ENCODE measurements around the gene CUEDC1. TPM values are rescaled to one million over a fixed set of nuclear protein-coding genes. Genes with fewer than 3 reads are reported as not detected.

Gene CUEDC1
- total and polyA plus RNA-seq, 2 of the 13 experiments (the other 11 are each of a cell fraction or from before 2014, with no cell fraction given), result 7.4 to 12.9 TPM

- TF ChIP-seq ZHX2 (IDR thresholded peaks at IDR 0.05; ENCODE audit: low read depth) (no peak), ZHX2 (CRISPR knock-in tag; IDR thresholded peaks at IDR 0.05; ENCODE audit: borderline replicate concordance) (no peak), CBX5 (CRISPR knock-in tag; IDR thresholded peaks at IDR 0.05; ENCODE audit: borderline replicate concordance) (no peak), ATRX (CRISPR knock-in tag; IDR thresholded peaks at IDR 0.05; ENCODE audit: borderline replicate concordance) (no peak), MTA1 (CRISPR knock-in tag; IDR thresholded peaks at IDR 0.05; ENCODE audit: borderline replicate concordance) (no peak), ZNF362 (CRISPR knock-in tag; IDR thresholded peaks at IDR 0.05; ENCODE audit: borderline replicate concordance) (no peak), ZNF800 (CRISPR knock-in tag; IDR thresholded peaks at IDR 0.05) (no peak), RXRA (CRISPR knock-in tag; IDR thresholded peaks at IDR 0.05) (no peak), ZNF337 (CRISPR knock-in tag; IDR thresholded peaks at IDR 0.05; ENCODE audit: borderline replicate concordance, low read depth) (no peak), ZNF646 (CRISPR knock-in tag; IDR thresholded peaks at IDR 0.05) (no peak), SNAPC2 (CRISPR knock-in tag; IDR thresholded peaks at IDR 0.05) (no peak), CBX1 (IDR thresholded peaks at IDR 0.05; ENCODE audit: low read depth) (no peak), E2F1 (CRISPR knock-in tag; IDR thresholded peaks at IDR 0.05) (no peak)
Observed at GRCh38 chr17:57909551-57909950, 45.7 kb downstream of the CUEDC1 start (continued).

Data from HepG2 (cell line).